CD4-positive, alpha-beta T cell treated with Interleukin-6 at 100 ng/mL for 8 hours (primary cell): ENCODE results near the gene USP15.
A peak's percentile ranks its signal among the peaks of the same experiment; 100 is the strongest.

Experiments used
- DNase-seq: peaks from one replicate; pipeline ENCODE4 v3.0.0-alpha.2; 2020; ENCODE audit warnings: mixed read lengths, low spot score

The USP15 gene

DNA sequence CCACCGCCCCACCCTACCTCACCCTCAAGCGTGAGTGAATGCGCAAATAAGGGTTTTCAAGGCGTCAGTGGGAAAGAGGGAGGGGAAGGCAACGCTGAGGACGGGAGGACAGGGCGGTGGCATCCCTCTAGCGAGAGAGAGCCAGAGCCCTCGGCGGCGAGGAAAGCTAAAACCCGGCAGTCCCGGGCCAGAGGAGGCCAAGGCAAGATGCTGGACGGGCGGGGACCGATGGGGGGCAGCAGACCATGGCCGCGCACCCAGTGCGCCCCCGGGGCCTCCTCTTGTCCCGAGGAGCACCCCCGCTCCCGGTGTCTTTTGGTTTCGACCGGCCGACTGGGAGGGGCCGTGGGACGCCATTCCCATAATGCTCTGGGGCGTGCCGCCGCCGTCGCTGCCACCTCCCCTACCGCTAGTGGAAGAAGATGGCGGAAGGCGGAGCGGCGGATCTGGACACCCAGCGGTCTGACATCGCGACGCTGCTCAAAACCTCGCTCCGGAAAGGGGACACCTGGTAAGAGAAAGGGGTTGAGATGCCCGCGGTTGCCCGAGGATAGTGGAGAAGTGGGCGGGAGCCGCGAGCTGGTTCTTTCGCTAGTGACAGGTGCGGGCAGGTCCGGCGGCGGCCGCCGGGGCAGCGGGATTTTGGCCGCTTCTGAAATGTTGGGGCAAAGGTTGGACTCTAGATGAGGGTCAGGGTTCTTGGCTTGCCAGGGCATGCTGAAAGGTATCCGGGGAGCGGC is at the start of gene USP15:
Gene USP15, plus strand, starts transcription at position 412 of the 740 bp plus-strand sequence. Its CDS starts 11 bp downstream, at position 423.
- peak; percentile 95 for DNase-seq

DNA sequence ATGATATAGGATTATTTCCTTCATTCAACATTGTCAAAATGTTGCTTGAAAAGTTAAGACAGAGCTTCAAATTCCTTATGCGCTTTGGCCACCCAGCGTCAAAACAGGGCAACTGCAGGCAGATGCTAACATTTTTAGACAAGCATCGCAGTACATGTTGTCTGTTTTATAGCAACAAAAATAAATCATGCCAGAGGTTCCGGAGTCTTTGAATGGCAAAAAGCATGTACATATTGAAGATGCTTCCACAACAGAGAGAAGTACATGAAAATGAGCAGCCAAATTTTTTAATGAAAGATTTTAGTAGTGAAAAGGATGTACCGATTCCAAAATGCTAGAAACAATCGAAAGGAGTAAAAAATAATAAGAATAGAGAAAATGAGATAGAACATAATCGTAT is 49.8 kb upstream of the USP15 start:
- DNase-seq = peak; percentile 34

DNA sequence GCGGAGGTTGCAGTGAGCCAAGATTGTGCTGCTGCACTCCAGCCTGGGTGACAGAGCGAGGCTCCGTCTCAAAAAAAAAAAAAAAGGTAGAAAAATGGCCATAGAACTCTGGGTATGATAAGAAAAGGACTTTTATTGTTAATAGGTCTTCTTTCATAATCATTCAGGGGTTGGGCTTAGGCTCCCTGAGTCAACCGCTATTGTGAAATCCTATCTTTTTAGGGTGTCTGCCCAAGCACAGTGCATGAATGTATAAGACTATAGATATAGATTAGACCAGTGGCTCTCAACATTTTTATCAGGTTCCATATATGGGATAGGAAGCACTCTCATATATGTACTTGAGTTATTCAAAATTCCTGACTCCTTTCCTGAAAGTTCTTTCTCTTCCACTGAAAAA is 48.7 kb upstream of the USP15 start:
- DNase-seq = no peak

DNA sequence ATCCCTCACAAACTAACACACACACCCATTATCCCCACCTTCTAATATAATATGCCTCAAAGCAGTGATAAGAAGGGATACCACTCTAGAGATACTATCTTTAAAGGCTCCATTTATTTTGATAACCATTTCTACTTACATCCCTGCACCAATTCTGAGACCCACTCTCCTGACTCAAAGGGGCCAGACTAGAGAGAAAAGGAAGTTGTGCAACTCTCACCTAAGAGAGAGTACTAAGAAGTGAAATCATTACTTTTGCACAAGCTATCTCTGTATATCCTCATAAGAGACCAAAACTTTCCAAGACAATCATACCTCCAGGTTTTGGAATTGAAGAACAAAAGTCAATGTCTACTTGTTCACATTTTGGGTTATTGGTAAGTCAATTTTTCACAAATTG is 45.4 kb upstream of the USP15 start:
- no peak for DNase-seq

DNA sequence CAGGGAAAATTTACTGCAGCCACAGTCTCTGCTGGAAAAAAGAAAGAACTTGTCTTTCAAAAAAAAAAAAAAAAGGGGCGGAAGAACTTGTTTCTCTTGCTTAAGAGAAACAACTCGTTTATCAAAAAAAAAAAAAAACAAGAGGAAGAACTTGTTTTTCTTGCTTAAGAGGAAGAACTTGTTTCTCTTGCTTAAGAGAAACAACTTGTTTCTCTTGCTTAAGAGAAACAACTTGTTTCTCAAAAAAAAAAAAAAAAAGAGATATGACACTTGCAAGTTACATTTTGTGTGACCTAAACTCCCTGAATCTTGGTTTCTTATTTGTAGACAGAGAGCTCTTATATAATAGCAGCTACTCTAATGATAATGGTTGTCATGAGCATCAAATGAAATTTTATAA is 44.7 kb upstream of the USP15 start:
- DNase-seq = no peak

DNA sequence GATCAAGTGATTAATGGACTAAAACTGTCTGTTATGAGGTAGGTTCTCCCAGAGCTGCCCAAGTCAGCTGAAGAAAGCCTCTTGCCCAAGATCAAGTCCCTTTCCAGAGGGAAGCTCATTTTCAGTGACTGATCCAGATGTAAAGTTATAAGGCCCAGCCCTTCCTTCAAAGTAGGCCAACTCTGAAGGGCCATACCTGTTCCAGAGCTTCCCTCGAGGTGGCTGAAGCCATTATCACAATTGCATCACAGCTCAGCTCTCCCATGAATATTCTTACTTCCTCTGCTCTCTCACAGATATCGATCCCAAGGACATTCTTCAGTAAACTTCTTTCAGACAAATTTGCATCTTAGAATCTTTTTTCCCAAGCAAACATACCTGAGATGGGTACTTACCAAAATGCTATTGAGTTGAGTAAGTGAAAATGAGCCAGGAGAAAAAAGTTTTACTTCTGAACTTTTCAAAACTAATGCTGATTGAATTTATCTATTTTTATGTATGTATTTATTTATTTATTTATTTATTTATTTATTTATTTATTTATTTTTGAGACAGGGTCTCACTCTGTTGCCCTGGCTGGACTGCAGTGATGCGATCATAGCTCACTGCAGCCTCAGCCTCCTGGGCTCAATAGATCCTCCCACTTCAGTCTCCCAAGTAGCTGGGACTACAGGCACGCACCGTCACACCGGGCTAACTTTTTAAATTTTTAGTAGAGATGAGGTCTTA is 42.6 kb upstream of the USP15 start:
- no peak for DNase-seq

DNA sequence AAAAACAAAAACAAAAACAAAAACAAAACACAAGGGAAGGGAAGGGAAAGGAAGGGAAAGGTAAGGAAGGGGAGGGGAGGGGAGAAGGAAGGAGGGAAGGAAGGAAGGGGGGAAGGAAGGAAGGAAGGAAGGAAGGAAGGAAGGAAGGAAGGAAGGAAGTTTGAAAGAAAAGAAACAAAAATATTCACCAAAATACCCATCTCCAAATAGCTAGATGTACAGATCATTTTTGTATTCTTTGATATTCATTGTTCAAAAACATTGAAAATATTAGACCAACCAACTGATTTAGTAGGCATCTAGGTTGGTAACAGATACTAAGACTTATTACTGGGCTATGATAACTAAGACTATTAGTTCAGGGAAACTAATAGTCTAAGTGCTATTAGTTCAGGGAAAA is 39.1 kb upstream of the USP15 start:
- DNase-seq = no peak

DNA sequence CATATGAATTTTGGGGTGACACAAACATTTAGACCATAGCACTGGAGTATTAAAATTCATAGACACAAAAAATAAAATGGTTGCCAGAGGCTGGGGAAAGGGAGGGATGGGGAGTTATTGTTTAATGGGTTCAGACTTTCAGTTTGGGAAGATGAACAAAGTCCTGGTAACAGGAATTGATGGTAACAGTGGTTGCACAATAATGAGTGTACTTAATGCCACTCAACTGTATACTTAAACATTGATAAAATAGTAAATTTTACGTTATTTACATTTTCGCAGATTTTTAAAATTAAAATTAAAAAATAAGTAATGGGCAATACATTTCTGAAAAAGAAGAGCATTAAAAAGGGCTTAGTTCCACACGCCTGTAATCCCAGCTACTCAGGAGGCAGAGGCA is 35.6 kb upstream of the USP15 start:
- DNase-seq = no peak

DNA sequence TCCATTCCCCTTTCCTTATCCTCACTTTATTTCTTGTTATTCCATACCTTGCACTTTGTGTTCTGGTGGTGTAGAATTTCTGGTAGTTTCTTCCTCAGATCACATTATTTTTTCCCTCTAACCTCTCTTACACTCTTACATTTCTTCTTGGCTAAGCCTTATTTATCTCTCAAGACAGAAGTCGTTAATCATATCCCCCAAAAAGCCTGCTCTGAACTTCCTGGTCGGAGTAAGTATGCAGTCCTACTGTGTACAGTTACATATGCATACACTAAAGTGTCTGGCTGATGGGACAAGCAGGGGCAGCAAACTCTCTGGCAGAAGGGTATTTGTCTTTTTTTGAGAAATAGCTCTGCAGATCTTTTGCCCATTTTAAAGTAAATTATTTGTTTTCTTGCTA is 33.1 kb upstream of the USP15 start:
- no peak for DNase-seq

DNA sequence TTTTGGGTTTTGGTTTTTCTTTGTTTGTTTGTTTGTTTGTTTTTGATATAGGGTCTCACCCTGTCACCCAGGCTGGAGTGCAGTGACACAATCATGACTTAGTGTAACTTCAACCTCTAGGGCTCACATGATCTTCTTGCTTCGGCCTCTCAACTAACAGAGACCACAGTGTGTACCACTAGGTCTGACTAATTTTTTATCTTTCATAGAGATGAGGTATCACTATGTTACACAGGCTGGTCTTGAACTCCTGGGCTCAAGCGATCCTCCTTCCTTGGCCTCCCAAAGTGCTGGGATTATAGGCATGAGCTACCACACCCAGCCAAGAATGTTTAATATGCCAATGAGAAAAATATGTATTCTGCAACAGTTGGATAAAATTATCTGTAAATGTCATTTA is 29.6 kb upstream of the USP15 start:
- DNase-seq = no peak

DNA sequence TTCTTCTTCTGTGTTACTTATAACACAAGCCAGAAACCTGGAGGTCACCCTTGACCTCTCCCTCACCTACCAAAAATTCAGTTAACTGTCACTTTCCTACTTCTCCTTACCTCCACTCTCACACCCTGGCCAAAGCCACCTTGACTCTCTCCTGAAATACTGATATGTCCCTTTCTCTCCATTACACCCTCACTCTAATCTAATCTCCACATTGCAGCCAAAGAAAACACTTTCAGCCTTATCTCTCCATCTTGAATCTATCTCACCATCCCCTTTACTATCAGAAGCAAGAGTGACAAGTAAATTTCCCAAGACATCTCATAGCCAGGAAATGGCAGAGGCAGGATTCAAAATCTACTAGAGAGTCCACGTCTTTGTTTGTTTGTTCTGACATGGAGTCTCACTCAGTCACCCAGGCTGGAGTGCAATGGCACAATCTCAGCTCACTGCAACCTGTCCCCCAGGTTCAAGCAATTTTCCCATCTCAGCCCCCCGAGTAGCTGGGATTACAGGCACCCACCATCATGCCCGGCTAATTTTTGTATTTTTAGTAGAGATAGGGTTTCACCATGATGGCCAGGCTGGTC is 28.0 kb upstream of the USP15 start:
- DNase-seq = no peak

DNA sequence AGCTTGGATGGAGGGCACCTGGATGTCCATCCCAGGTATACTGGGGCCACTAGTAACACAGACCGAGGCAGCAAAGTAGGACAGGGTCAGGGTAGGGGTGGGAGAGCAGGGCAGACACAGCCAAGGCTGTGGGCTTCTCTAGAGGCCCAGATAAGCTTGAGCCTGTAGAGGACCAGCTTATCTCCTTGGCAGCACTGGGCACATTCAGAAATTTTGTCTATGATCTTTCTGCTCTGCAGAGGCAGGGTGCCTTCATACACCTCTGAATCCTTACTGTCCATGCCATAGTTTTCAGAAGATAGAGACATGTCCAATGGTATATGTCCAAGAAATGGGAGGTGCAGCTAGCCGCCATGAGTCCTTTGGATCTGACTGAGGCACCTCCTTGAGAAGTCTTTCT is 26.4 kb upstream of the USP15 start:
- DNase-seq = no peak

DNA sequence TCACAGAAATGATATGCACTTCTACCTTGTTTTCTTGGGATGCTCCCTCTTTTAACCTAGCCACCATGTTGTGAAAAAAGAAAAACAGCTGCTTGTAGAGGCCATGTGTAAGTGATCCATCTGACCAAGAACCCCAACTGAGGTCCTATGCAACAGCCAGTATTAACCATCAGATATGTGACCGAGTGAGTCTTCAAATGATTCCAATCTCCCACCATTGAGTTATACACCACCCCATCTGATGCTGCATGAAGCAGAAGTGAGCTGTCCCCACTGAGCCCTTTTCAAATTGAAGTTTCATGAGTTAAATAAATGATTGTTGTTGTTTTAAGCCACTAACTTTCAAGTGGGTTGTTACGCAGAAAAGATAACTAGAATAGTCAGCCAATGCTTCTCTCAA is 20.6 kb upstream of the USP15 start:
- DNase-seq = no peak

DNA sequence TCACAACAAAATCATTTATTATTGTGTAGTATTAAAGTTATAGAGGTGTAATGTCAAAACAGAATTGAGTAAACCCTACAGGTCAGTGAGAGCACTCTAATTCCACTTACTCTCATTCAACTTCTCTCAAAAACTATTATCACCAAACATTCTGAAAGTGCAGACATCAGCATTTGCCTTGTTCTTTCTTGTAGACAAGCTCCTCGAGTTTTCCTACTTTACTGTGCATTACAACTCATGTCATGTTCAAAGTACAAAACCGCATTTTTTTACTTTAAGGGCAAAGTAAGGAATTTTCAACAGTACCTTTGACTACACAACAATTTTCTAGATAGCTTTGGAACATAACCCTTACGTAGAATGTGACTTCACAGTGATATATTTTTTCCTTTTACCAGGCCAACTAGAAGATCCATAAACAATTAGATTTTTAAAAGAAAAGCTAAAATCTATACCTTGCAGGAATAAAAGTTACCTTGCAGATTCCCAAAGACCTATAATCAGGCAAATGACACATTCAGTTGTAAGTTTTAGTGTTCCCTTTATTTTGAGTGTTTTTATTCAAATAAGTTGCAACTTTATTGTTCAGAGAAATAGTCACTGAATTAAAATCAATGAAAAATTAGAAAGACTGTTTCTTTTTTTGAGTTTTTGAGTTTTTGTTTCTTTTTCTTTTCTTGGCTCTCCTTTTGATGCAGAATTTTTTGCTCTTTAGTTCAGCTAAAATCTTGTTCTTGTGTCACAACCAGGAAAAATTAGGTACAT is 12.7 kb upstream of the USP15 start:
- DNase-seq = no peak

DNA sequence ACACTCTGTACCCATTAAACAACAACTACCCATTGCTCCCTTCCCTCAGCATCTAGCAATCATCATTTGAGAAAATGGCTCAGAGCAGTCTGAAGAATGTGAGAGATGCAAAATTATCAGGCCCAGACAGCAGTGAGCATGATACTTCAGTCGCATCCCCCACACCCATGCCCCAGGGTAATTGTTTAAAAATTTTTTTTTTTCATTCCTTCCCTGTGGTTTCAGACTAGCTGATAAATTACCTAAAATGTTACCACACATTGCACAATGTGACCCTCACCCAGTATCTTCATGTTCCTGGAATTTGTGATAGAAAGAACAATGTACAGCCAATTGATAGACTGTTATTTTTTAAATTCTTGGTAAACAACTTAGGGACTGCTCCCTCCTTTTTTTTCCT is 11.3 kb upstream of the USP15 start:
- no peak for DNase-seq

DNA sequence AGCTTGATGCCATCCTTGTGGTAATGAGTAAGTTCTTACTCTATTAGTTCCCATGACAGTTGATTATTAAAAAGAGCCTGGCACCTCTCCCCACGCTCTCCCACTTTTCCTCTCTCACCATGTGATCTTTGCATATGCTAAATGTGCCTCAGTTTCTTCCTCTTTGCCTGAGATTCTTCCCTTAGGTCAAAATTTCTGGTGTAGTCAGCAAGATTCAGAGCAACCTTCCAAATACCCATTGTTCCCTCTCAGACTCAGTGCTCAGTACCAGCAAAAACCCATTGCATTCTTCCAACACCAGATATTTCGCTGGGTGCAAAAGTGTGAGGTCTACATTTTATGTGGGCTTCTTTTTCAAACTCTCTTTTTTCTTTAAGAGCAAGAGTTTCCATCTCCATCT is 10.8 kb upstream of the USP15 start:
- DNase-seq = no peak

DNA sequence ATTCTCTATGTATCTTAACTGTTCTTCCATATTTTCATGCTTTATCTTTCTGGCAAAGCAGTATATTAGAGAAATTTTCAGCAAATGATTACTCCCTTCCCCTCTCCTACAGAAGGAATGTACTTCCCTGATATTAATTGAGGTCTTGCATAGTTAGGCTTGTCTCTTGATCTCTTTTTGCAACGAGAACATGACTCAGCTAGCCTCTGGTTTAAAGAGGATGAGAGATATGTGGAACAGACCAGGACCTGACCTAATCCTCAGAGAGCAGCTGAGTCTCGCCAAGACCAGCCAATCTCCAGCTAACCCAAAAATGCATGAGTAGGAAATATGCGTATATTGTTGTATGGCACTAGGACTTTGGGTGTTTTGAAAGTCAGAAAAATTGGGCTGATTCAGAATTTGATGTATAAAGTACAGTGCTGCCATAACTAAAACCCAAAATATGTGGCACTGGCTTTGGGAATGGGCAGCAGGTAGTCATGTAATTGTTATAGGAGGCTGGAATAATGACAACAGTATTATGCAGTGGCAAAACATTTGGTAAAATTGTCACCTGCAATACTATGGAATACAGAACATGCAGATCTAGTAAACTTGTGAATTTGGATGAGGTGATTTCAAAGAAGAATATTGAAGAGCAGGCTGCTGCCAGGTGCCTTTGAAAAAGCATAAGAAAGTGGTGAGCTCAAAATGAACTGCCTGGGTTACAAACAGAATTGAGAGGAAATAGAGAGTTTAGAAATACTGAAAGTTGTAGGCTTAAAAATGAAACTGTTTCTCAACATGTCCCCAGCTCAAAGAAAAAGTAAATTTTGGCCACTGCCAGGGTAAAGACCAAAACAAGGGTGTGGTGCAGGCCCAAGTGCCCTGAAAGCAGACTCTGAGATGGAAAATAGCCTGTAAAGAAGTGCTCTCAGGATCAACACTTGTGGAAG is 9.3 kb upstream of the USP15 start:
- no peak for DNase-seq

DNA sequence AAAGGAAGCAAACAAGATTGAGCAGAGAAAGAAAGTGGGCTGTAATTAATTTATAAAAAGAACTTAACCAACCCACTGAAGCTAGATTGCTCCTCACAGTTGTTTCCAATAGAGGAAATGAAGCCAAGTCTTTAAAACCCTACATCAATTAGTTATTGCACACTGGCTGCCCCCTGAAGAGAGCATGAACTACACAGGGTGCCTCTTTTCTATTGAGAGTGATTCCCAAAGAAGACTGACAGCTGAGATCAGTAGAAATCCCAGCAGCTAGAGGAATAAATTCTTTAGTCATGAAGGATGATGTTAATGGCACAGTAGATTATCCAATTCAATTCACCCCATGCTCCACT is 8.6 kb upstream of the USP15 start:
- no peak for DNase-seq

DNA sequence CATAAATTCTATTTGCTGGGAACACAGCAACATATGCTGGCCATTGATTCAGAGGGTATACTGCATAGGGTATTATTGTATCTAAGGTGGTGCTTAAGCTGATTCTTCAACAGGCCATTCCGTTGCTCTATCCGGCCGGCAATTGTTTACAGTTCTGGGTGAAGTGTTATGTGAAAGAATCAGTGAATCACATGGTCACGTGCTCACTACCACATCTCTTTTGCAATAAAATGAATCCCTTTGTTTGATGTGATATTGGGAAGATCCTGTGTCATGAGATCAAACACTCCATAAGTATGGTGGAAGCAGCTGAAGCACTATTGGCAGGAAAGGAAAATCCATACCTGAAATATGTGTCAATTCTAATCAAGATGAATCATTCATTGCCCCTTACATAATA is 7.6 kb upstream of the USP15 start:
- no peak for DNase-seq

DNA sequence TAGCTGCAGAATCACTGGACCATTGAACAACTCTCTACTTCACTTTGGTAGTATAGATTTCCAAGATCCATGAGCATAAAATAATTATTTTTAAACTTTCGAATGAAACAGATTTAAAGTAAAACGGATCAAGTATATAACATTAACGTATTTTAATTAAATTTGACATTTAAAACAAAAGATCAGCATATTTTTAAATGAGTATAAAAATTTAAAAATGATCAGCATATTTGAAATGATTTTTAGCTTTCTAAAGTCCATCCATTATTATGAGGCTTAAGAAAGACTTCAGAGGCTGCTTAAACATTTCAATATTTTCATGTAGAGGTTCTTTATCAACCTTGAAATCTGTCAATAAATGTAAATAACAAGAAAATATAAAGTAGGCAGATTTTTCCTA is 5.2 kb upstream of the USP15 start:
- DNase-seq = no peak

DNA sequence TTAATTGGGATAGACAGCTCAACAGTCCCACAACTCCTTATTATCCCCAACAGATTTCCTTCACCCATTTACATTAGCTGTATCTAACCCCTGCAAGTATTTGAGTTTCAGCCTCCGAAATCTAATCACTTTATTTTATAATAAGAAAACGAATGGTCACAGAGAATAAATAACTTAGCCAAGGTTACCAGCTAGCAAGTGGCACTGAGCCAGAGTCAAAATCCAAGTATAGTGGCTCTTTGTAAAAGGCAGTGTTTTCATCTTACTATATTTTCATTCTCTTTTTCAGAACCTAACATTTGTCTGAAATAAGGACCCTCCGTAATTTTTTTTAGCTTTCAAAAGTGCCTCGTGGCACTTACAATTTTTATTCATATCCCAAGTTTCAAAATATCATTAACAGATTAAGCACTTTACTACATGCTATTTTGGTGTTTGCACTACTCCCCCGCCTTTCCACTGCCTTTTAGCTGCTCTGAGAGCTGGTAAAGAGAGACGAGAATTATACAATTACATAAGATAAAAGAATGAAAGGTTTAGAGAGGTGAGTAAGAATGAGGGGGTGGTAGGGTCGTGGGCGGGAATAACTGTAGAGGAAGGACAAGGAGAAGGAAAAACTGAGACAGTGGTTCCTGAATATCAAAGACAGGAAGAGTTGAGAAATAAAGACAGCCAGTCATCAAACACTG is 3.7 kb upstream of the USP15 start:
- no peak for DNase-seq
